ENCODE results near the gene FAM135A. TPM values are rescaled to one million over a fixed set of nuclear protein-coding genes. Genes with fewer than 3 reads are reported as not detected.
"Not testable (repeated sequence)": the region's sequence is repeated elsewhere in the genome, so short reads cannot be mapped to it uniquely, and the experiment has no call there.

The FAM135A gene
- total and polyA plus RNA-seq, 2 of the 4 experiments (the other 2 are of a cell fraction): 2.2 to 7.9 TPM

- not testable (repeated sequence) for H3K27me3 ChIP-seq (ENCODE audit: control insufficient read depth, insufficient read depth, low read length); ATAC-seq (ENCODE audit: low read depth)
- no CpG with 5 or more reads among the region's 2 CpGs for WGBS, 2 experiments (ENCODE audit: extremely low coverage in 2 of 2, insufficient read length in 1 of 2)
Observed at GRCh38 chr6:70607371-70607770, 194.1 kb downstream of the FAM135A start.

DNA sequence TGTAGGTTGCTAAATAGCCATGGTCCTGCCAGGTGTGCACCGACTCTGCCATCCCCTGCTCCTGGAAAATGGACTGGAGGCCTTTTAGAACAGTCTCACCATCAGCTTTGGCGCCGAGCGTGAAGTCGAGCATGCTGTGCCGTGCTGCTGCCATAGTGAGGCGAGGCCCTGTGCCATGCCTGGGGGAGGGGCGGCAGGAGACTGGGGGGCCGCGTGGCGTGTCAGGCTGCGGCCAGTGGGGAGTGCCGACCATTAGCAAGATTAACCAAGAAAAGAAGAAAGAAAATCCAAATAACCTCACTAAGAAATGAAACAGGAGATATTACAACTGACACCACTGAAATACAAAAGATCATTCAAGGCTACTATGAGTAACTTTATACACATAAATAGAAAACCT lies 195.9 kb downstream of the FAM135A start:
- intact Hi-C loops (cut with micrococcal nuclease); H3K27ac ChIP-seq (ENCODE audit: insufficient read depth, low read length); H3K23ac ChIP-seq (ENCODE audit: low read depth, low read length); CTCF ChIA-PET; H3K4ac ChIP-seq (ENCODE audit: low read depth, low read length); ATAC-seq (ENCODE audit: low read depth); H3K36me3 ChIP-seq (ENCODE audit: control insufficient read depth, insufficient read depth, low read length); H2BK120ac ChIP-seq (ENCODE audit: low read depth, low read length); H3K56ac ChIP-seq (ENCODE audit: extremely low read depth, insufficient read depth, low read length); H3K27me3 ChIP-seq (ENCODE audit: control insufficient read depth, insufficient read depth, low read length); H4K20me1 ChIP-seq (ENCODE audit: insufficient read depth, low read length); H4K8ac ChIP-seq (ENCODE audit: low read depth in 2 of 2, low read length in 2 of 2); H3K79me1 ChIP-seq (ENCODE audit: low read depth in 1 of 2, low read length in 2 of 2); H2AK5ac ChIP-seq (ENCODE audit: low read depth, low read length); H2AK9ac ChIP-seq (replicated peaks; ENCODE audit: low read depth, low read length, poor library complexity); H3K18ac ChIP-seq (ENCODE audit: low read depth, low read length); dilution Hi-C loops (cut with HindIII; ENCODE audit: low sequenced_read_pairs, unreplicated experiment); BruUV-seq (replicated peaks); H3K4me3 ChIP-seq (ENCODE audit: insufficient read depth, low read depth, low read length); H3K9me1 ChIP-seq (ENCODE audit: insufficient read depth, low read length); POLR2A ChIA-PET (ENCODE audit: unreplicated experiment); H2BK5ac ChIP-seq (ENCODE audit: low read depth, low read length, poor library complexity, severe bottlenecking); in situ Hi-C loops (cut with MboI; ENCODE audit: low sequenced_read_pairs); H3K4me2 ChIP-seq (ENCODE audit: low read depth, low read length); H2BK20ac ChIP-seq (ENCODE audit: low read depth, low read length); H3K9ac ChIP-seq (ENCODE audit: low read depth, low read length); H4K91ac ChIP-seq (ENCODE audit: insufficient read depth, low read depth, low read length); H2BK15ac ChIP-seq (ENCODE audit: low read depth, low read length); H3K4me1 ChIP-seq (ENCODE audit: control insufficient read depth, insufficient read depth, low read length); H4K5ac ChIP-seq (ENCODE audit: low read depth, low read length); H2AFZ ChIP-seq (replicated peaks; ENCODE audit: low read length, poor library complexity); DNase-seq; H3K14ac ChIP-seq (replicated peaks; ENCODE audit: low read depth, low read length); H3K9me3 ChIP-seq (ENCODE audit: control insufficient read depth, insufficient read depth, low read length): not testable (repeated sequence)
- WGBS, 2 experiments (ENCODE audit: extremely low coverage in 2 of 2, insufficient read length in 1 of 2): no CpG with 5 or more reads among the region's 13 CpGs

More at GRCh38 chr6:70607371-70607770, 194.1 kb downstream of the FAM135A start:
- POLR2A ChIA-PET (ENCODE audit: unreplicated experiment); dilution Hi-C loops (cut with HindIII; ENCODE audit: low sequenced_read_pairs, unreplicated experiment); DNase-seq; H4K20me1 ChIP-seq (ENCODE audit: insufficient read depth, low read length); H3K27ac ChIP-seq (ENCODE audit: insufficient read depth, low read length); H2BK20ac ChIP-seq (ENCODE audit: low read depth, low read length); H3K14ac ChIP-seq (replicated peaks; ENCODE audit: low read depth, low read length); H3K9ac ChIP-seq (ENCODE audit: low read depth, low read length); H3K56ac ChIP-seq (ENCODE audit: extremely low read depth, insufficient read depth, low read length); H3K4ac ChIP-seq (ENCODE audit: low read depth, low read length); H4K91ac ChIP-seq (ENCODE audit: insufficient read depth, low read depth, low read length); in situ Hi-C loops (cut with MboI; ENCODE audit: low sequenced_read_pairs); H2AK5ac ChIP-seq (ENCODE audit: low read depth, low read length); H3K36me3 ChIP-seq (ENCODE audit: control insufficient read depth, insufficient read depth, low read length); intact Hi-C loops (cut with micrococcal nuclease); H3K9me3 ChIP-seq (ENCODE audit: control insufficient read depth, insufficient read depth, low read length); H2AK9ac ChIP-seq (replicated peaks; ENCODE audit: low read depth, low read length, poor library complexity); H3K9me1 ChIP-seq (ENCODE audit: insufficient read depth, low read length); H3K4me1 ChIP-seq (ENCODE audit: control insufficient read depth, insufficient read depth, low read length); H3K4me2 ChIP-seq (ENCODE audit: low read depth, low read length); CTCF ChIA-PET; H4K5ac ChIP-seq (ENCODE audit: low read depth, low read length); H2BK15ac ChIP-seq (ENCODE audit: low read depth, low read length); H2BK120ac ChIP-seq (ENCODE audit: low read depth, low read length); H3K18ac ChIP-seq (ENCODE audit: low read depth, low read length); BruUV-seq (replicated peaks); H3K4me3 ChIP-seq (ENCODE audit: insufficient read depth, low read depth, low read length); H3K79me1 ChIP-seq (ENCODE audit: low read depth in 1 of 2, low read length in 2 of 2); H4K8ac ChIP-seq (ENCODE audit: low read depth in 2 of 2, low read length in 2 of 2); H2AFZ ChIP-seq (replicated peaks; ENCODE audit: low read length, poor library complexity); H2BK5ac ChIP-seq (ENCODE audit: low read depth, low read length, poor library complexity, severe bottlenecking); H3K23ac ChIP-seq (ENCODE audit: low read depth, low read length): not testable (repeated sequence)

All from IMR-90 (cell line).